ENCODE results near the gene JMJD1C.

GRCh38 chr10:63150745-63151144 lies 315.0 kb downstream of the JMJD1C start:
- TF ChIP-seq CTCF (IDR thresholded peaks at IDR 0.05) = no peak
- no peak for TF ChIP-seq POLR2A (IDR thresholded peaks at IDR 0.05)
